KG1 (cell line): ENCODE data around the gene LPCAT1.
"Not testable (repeated sequence)": the region's sequence is repeated elsewhere in the genome, so short reads cannot be mapped to it uniquely, and the experiment has no call there.

Source experiments
- DNase-seq: peaks from one replicate; lab custom pipeline; 2025; lab: John Stamatoyannopoulos, UW

LPCAT1 gene

GRCh38 chr5:1478271-1479035 lies 45.3 kb downstream of the LPCAT1 start:
- DNase-seq: no peak

- peak; percentile 12 for DNase-seq
Observed at GRCh38 chr5:1477341-1477740, 46.4 kb downstream of the LPCAT1 start.

- DNase-seq: no peak
Observed at GRCh38 chr5:1476967-1477310, 46.8 kb downstream of the LPCAT1 start.

GRCh38 chr5:1476181-1476966 lies 47.4 kb downstream of the LPCAT1 start:
- no peak for DNase-seq

GRCh38 chr5:1475544-1475900 lies 48.2 kb downstream of the LPCAT1 start:
- not testable (repeated sequence) for DNase-seq

GRCh38 chr5:1474866-1475543 lies 48.8 kb downstream of the LPCAT1 start:
- DNase-seq: no peak

GRCh38 chr5:1474183-1474839 lies 49.4 kb downstream of the LPCAT1 start:
- no peak for DNase-seq

GRCh38 chr5:1473746-1474145 lies 50.0 kb downstream of the LPCAT1 start:
- no peak for DNase-seq

- DNase-seq: no peak
Observed at GRCh38 chr5:1472964-1473628, 50.7 kb downstream of the LPCAT1 start.

- DNase-seq: no peak
Observed at GRCh38 chr5:1471997-1472963, 51.5 kb downstream of the LPCAT1 start.

- DNase-seq: no peak
Observed at GRCh38 chr5:1471240-1471853, 52.4 kb downstream of the LPCAT1 start.

GRCh38 chr5:1470762-1471211 lies 53.0 kb downstream of the LPCAT1 start:
- DNase-seq: no peak

- no peak for DNase-seq
Observed at GRCh38 chr5:1468629-1469527, 54.9 kb downstream of the LPCAT1 start.

GRCh38 chr5:1468247-1468612 lies 55.5 kb downstream of the LPCAT1 start:
- DNase-seq: no peak

GRCh38 chr5:1467341-1468246 lies 56.2 kb downstream of the LPCAT1 start:
- no peak for DNase-seq

GRCh38 chr5:1466631-1467265 lies 57.0 kb downstream of the LPCAT1 start:
- no peak for DNase-seq

GRCh38 chr5:1465966-1466471 lies 57.7 kb downstream of the LPCAT1 start:
- DNase-seq: no peak
